ELF-1 (cell line): ENCODE results near the gene CAMKK1.

Experiments used
- DNase-seq: peaks from one replicate; pipeline ENCODE4 v3.0.0-alpha.2; 2016; ENCODE audit warnings: low read depth, low spot score

The CAMKK1 gene

DNA sequence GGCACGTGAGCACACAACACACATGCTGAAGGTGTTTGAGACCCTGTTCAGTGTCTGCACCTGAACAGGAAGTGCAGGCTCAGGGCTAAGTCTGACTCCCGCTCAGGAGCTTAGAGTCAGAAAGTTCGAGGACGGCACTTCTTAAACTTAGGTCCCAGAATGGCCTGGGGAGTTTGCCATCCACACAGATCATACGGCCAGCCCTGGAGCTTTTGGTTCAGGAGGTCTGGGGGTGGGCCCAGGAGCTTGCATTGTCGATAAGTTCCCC lies 4.0 kb upstream of the CAMKK1 start:
- no peak for DNase-seq

DNA sequence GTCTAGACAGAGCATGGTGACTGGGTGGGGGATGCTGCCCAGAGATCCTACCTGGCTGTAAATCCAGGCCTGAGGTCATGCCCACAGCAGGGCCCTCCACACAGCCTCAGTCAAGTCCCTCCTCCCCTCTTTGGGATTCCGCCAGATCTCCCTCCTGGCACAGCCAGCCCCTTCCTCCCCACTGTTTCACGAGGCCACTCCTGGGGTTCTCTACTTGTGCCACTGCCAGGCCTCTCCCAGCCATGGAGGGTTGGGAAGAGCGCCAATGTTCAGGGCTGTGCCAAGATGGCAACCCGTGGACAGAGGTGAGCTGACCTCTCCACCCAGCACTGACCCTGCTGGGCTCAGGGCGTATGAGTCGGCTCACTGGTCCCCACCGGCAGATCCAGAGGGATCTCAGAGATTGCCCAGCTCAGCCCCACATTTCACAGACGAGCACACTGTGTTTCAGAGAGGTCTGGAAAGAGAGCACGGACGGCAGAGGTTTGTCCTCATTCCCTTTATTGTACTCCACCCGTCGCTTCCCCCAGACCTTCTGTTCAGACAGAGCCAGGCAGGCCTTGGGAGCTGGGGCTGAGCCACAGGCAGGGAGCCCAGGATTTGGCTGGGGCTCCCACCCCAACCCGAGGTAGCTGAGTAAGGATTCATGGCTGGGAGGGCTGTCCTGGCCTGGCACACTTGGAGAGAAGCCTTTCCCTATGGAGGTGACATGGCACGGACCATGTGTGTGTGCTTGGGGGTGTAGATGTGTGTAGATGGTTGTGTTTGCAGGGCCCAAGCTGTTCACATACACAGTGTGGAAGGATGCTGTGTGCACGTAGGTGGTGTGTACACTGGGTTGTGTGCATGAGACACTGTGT lies 3.5 kb upstream of the CAMKK1 start:
- DNase-seq, result no peak

DNA sequence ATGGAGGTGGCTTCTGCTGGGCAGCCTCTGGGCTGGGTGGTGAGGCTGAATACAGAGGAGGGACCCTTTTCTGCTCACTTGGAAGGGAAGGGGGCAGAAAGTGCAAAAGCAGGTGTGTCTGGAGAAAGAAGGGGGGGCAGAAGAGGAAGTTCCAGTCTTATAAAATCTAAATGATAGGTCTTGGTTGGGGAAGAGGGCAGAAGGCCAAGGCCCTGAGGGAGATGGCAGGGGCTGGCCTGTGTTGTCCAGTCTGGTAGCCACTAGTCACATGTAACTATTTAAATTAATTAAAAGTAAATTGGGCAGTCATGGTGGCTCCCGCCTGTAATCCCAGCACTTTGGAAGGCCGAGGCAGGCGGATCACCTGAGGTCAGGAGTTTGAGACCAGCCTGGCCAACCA lies 2.5 kb upstream of the CAMKK1 start:
- DNase-seq, result no peak

DNA sequence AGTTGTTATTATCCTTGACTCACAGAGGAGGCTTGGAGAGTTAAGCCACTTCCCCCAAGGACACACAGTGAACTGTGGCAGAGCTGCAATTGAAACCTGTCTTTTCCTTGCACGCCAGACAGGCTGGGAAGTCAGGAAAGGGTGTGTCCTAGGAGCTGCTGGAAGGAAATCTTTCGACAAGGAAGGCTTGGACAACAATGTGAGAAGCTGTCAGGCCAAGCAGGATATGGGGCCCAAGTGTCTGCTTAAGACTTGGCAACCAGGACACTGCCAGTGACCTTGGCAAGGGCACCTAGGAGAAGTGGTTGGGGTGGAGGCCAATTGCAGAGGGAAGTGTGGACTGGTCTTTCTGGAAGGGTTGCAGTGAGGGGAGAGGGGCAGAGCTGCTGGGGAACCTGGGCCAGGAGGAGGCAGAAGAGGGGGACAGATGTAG lies 2.1 kb upstream of the CAMKK1 start:
- DNase-seq, result no peak

DNA sequence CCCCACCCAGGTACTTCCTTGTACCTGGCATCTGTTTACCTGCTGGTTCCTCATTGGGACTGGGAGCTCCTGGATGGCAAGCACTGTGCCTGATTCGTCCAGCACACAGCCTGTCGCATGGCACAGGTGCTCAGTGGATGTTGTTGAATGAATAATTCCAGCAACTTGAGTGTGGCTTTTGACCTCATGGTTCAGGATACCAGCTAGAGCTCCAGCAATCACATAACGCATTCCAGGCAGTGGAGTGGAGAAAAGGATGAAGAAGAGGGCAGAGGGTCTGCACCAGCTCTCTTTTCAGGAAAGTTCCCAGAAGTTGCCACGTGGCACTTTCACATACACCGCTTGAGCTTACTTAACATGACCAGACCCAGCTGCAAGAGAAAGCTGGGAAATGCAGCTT lies 1.3 kb upstream of the CAMKK1 start:
- no peak for DNase-seq

DNA sequence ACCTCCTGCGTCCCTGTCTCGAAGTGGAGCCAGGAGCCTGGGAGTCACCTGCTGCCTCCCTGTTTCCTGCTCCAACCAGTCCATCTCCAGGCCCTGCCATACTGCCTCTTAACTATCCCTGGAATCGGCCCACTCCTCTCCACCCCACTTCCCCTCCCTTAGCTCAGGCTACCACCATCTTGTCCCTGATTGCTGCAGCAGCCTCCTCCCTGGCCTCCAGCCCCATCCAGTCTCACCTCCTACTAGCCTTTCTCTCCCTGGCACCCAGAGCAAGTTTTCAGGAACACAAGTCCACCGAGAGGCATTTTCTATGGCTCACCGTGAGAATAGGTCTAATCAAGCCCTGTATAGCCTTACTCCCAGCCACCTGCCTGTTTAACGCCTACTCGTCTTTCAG lies 865 bp upstream of the CAMKK1 start:
- DNase-seq, result no peak

DNA sequence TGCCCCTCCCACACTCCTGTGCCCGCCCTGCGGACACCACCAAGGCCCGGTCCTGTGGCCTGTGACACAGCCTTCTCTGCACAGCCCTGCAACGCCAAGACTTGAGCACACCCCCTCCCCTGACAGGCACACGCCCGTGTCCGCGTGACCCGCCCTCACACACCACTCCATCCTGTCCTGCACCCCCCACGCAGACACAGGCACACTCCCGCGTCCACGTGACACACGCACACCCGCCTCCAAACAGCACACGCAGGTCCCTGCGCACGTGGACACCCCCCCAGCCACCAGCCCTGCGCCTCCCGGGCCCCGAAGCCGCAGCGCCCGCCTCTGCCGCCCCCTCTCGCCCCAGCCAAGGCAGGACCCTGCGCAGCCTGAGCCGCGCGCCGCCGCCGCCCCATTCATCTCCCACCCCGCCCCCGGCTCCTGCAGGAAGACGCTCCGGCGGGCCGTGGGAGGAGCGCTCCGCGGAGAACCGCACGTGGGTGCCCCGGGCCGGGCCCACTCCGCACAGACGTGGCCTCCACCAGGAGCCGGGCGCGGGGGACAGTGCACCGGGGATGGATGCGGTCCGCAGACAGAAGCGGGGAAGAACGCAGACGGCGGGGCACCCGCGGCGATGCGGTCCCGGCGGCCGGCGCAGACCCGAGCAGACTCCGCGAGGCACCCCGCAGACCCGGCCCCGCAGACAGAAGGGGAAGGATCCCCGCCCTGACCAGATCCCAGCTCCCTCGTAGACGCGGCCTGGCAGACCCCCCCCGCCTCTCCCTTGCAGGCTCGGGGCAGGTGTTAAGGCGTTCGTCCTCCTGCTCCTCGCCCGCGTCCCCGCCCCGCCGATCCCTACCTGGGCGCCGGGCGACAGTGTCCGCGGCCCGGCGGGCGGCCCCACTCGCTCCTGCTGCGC lies 506 bp downstream of the CAMKK1 start:
- DNase-seq, result peak; percentile 40

DNA sequence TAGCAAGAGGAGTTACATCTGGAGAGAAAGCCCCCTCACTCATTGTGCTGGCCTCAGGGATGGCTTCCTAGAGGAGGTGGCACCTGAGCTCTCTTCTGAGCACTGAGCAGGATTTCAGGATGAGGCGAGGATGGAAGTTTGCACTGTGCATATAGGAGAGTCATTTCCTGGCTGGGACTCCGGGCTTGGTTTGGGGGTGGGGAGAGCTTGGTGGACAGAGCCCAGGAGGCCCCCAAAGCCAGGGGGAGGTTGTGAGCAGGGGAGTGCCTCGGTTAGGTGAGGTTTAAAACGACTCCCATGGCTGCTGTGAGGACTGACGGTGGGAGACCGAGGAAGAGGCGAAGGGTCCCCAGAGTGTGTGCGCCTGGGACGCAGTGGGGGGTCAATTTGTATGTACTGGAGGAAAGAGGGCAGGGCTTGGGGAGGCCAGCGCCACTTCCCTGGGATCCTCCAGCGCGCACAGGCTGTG lies 1.2 kb downstream of the CAMKK1 start:
- no peak for DNase-seq

DNA sequence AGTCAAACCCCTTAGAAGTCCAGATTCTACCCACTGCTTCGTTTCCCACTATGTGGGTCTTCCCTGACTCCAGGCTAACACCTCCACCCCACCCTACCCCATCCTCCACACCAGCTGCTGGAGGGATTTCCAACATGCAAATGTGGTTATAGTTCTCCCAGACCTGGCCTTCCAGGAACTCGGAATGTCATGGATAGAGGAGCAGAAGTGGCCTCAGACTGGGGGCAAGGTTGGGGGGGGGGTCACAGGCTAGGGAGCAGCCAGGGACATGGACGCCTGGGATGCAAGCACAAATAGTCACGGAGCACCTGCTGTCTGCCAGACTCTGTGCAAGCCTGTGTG lies 2.0 kb downstream of the CAMKK1 start:
- DNase-seq, result no peak

DNA sequence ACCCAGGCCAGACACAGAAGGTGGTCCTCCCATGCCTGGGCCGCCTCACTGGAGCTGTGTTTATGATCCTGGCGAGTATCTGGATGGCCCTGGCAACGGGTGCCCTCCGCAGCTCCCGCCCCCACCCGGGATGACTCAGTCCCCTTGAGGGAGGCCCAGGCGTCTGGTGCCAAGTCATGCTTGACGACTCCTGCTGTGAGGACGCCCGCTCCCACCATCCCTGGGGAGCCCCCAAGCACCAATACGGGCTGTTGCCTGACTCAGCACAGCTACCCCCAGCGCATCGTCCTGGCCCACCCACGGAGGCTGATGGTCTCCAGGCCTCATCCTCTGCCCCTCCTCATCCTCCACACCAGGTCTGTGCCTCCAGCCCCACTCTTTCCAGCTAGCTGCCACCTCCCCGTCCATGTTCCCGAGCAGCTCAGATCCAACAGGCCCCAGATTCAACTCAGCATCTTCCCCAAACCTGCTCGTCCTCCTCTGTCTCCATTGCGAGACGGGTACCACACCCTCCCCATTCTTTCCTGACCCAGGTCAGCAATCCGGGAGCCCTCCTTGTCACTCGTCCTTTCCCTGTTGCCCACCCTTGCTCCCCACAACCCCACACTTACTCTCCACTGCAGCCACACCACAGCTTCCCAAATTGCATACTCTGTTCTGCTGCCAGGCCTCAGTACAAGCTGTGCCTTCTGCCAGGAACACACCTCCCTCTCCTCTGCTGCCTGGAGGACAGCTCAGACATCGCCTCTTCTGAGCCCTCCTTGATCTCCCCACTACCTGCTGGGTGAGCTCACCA lies 2.6 kb downstream of the CAMKK1 start:
- peak; percentile 35 for DNase-seq

DNA sequence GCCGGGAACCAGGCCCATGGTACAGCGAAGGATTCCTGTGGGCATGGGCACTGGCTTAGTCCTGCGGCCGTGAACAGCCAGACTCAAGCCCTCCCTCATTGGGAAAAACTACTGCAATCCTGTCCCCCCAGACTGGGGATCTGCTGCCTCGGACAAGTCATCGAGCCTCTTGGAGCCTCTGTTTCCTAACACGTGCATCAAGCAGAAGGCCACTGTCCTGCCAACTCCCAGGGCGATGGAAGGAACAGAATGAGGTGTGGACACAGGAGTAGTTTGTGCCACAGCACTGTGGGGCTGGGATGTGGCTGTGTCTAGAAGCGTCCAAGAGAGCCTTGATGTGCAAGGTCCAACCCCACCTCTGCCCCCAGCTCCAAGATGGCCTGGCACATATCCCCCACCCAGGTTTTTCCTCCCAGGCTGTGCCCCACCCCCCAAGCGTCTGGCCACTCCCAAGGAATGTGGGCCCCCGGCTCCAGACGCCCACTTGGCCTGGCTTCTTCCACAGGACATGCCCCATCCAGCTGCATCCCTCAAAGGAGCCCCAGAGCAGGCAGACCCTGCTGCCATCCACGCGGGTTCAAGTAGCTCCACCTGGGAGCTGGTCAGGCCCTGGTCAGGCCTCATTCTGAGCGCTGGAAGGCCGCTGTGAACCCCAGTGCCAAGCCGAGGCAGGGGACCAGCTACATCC lies 3.4 kb downstream of the CAMKK1 start:
- DNase-seq, result no peak

DNA sequence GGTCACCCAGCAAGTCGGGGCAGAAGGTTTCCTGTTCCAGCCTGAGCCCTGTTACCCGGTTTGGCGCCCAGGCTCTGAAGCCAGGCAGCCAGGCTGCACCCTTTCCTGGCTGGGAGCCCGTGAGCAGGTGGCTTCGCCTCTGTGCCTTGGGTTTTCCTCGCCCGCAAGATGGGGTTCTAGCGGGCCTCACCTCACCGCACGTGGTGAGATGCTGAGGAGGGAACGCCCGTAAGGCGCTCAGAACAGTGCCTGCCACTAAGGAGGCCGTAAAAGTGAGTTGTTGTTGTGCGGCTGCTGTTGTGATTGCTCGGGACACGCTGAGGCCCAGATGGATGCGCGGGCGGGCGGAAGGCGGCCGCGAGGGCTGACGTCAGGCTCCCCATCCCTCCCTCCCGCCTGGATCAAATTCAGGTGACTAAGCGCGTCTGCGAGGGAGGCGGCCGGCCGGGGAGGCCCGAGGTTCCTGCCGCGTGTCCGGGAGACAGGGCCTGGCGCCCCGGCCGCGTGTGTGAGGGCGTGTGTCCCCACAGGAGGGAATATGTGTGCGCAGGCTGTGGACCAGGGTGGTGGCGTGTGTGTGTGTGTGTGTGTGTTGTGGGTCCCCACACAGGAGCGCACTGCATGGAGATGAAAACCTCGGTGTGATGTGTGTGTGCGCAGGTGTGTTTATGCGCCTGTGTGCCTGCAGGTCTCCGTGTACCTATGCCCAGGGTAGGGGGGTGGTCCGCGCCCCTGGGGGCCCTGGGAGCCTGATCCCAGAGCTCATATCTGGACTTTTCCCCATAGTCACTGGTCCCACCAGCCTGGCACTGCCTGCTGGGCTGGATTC lies 4.3 kb downstream of the CAMKK1 start:
- DNase-seq, result peak; percentile 90

DNA sequence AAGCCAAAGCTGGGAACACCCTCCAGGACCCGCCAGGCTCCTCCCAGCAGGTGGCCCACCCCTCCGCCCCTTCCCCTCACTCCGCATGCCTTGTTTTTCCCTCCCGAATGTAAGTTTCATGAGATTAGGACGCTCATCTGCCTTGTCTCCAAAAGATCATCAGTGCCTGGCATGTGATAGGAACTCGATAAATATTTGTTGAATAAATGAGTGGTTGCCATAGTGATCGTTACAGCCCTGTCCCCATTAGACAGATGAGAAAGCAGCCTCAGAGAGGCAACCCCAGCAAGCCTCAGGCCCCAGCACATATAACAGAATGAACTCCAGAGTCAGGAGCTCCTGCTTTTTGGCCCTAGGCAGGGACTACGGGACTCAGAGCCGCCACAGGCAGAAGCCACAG lies 5.0 kb downstream of the CAMKK1 start:
- no peak for DNase-seq

DNA sequence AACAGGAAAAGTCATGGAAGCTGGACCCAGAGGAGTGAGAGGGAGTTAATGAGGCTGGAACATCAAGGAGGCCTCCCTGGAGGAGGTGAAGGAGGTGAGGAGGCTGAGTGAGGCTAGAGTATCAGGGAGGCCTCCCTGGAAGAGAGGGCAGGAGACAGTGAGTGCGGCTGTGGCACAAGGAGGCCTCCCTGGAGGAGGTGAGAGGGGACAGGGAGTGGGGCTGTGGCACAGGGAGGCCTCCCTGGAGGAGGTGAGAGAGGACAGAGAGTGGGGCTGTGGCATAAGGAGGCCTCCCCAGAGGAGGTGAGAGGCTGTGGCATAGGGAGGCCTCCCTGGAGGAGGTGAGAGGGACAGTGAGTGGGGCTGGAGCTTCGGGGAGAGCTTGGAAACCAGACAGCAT lies 5.5 kb downstream of the CAMKK1 start:
- no peak for DNase-seq

DNA sequence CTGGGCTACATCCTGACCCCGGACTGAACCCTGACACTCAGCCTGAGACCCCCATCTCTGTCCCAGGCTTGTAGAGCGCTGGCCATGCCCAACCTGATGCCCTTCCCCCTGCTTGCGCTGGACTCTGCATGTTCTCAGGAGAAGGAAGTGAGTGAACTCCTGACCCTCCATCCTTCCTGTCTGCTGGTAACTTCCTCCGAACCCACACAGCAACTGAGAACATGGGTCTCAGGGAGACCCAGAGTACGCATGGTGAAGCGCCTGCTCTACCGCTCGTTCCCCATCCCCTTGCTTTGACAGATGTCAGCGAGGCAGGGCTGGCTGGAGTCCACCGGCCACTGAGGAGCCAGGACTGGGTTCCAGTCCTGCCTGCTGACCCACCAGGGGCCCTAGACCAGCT lies 6.1 kb downstream of the CAMKK1 start:
- no peak for DNase-seq

DNA sequence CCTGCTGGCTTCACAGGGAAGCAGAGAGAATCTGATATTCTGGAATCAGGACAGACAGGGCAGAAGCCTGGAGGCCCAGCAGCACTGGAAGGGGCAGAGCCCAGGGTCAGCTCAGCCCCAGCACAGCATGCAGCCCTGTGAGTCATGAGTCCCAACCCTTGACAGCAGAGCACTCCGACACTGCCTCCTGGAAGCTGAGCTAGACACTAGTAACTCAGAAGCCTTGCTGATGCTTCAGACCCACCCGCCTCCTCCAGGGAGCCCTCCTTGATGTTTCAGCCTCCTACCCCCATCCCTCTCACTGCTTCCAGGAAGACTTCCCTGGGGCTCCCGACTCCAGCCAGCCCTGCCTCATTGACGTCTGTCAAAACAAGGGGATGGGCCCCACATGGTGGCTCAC lies 6.9 kb downstream of the CAMKK1 start:
- peak; percentile 52 for DNase-seq

DNA sequence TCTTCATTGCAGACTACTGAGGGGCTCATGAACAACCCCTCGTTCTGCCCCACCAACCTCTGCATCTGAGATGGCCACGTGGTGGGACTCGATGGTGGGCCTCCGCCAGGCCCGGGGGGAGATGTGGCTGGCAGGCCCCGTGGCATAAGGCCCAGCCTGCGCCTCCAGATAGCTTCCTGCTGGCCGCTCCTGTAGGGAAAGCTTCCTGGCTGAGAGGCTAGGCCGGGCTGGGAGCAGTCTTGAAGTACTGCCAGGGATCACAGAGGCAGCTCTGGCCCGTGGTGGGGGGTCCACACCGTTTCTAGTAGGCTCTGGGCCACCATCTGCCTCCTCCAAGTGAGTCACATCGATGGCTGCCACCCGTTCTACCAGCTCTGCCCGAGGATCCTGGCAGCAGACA lies 7.6 kb downstream of the CAMKK1 start:
- DNase-seq, result no peak

DNA sequence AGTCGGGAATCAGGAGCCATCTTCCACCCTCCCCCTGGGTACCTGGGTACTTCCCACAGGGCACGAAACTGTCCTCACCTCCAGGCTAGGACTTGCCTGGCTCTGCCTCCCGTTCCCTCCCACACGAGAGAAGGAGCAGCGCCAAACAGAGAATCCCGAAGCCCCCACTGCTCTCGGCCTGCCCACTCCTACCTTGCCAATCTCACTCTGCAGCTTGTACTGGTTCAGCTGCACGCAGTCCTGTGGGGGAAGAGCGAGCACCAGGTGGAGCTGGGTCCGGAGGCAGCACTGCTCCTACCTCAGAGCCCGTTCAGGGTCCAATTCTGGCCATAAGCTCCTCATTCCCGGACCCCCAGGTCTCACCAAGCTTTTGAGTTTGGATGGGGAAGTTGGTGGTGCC lies 8.7 kb downstream of the CAMKK1 start:
- no peak for DNase-seq

DNA sequence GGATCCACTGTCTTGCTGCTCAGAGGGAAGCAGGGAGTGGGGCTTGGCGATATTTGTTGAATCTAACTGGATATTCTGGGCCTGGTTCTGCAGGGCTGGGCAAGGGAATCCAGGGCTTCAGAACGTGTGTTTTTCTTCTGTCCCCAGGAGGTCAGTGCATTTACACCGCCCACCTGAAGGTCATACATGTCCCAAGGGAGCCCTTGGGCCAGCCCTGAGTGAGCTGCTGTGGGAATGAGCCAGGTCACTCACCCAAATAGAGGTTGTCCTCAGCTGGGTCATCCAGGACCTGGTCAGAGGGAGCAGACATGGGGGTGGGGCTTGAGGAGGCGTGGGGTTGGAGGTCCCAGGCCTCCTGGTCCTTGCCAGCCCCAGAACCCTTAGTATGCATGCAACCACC lies 10.6 kb downstream of the CAMKK1 start:
- DNase-seq, result no peak

DNA sequence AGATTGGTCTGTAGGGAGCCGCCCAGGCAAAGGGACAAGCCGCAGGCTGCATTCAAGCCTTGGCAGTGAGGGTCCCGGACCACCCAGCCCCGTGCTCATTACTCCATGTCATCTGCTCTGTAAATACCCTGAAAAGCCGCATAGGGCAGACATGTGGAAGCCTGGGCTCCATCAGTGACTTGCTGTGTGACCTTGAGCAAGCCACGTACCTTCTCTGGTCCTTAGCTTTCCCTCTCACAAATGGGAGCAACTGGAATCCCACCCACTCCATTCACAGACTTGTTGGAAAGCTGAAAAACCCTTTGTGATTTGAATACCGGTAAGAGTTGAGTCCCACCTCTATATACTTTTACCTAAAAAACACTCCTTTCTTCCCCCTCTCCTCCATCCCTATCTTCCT lies 11.9 kb downstream of the CAMKK1 start:
- no peak for DNase-seq
